Left kidney (tissue), 2 donors: ENCODE results near the gene MSH5. TPM values are rescaled to one million over a fixed set of nuclear protein-coding genes. Genes with fewer than 3 reads are reported as not detected.
A peak's percentile ranks its signal among the peaks of the same experiment; 100 is the strongest.

Source experiments
- DNase-seq: peaks from one replicate; pipeline ENCODE4 v3.0.0-alpha.2; 2013
- polyA plus RNA-seq: library from polyadenylated mRNA; unstranded; fragments of 120-200 nt; gene quantifications from one replicate; pipeline ENCODE4 v1.2.1, GENCODE V29; 2013; ENCODE audit not compliant: insufficient read length

MSH5 gene
- polyA plus RNA-seq, 1 donor = 62.2 TPM

DNA sequence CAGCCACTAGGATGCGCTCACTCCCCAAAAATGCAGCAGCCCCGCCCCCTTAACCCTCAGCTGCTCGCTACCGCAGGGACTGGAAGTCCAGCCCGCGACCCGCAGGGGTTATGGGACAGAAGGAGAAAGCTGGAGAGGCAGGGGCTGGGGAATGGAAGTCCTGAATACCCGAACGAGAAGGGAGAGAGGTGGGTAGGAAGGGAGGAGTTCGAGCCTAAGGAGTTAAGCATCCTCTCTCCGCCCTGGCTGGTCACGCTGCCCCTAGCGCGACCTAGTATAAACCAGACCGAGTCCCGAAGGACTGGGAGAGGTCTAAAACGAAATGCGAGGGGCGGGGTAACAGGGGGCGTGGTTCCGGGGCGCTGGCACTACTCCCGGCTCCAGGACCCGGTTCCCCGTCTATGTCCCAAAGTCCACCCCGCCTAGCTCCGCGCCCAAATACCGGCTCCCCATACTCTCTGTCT, 10.3 kb upstream of the MSH5 start:
- DNase-seq = peak; percentile 94

- peak; percentile 94 for DNase-seq
Observed at GRCh38 chr6:31729979-31730630, 9.7 kb upstream of the MSH5 start.

DNA sequence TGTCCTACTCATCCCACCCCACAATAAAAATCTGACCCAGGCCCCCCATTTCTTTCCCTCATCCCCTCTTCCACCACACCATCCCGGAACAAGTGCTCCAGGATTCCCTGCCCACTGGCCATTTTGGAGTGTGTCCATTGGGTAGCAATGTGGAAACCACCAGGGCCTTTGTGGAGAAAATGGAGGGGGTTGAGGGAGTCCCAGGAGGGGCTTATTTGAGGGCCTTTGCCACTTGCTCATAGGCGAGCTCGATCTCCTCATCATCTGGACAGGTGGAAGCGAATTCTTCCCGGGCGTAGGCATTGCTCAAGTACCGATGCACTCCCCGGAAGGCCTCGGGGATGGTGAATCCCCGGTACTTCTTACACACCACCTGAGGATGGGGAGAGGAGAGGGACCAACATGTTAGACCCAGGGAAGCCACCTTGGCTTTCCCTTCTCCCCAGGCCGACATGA, 9.1 kb upstream of the MSH5 start:
- no peak for DNase-seq

GRCh38 chr6:31732029-31732428, 7.8 kb upstream of the MSH5 start:
- no peak for DNase-seq

GRCh38 chr6:31733734-31734133, 6.1 kb upstream of the MSH5 start:
- no peak for DNase-seq

DNA sequence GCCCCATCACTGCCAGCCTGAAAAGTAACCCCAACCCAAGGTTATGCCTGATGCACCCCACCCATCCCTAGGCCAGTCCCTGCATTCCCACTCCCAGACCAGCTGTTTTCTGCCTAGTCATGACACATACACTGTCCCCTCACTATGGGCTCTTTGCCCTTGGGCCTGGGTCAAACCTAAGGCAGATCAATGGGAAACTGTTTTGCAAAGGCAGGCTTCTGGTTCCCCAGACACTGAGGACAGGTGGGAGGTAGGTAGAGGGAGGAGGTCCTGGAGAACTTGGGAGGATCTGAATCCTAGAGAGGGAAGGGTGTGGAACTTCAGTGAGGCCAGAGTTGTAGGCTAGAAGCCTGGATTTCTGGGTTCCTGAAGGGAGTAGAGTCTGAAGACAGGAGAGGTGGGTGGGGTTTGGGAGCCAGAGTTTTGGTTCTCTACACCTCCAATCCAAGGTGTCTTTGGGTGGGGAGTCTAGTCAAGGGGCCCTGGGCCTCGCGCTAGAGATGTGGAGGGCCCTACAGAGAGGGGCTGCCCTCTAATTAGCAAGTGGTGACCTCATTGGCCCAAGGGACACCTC, 5.5 kb upstream of the MSH5 start:
- no peak for DNase-seq

GRCh38 chr6:31734821-31735406, 4.9 kb upstream of the MSH5 start:
- no peak for DNase-seq

- peak; percentile 85 for DNase-seq
Observed at GRCh38 chr6:31736021-31736767, 3.6 kb upstream of the MSH5 start, which contains the start of gene CLIC1. CLIC1 (minus strand) TSS chr6:31736530; CDS start chr6:31736300, 230 bp downstream.

- no peak for DNase-seq
Observed at GRCh38 chr6:31736768-31737314, 3.0 kb upstream of the MSH5 start.

- DNase-seq = peak; percentile 83
Observed at GRCh38 chr6:31737315-31737990, 2.4 kb upstream of the MSH5 start.

DNA sequence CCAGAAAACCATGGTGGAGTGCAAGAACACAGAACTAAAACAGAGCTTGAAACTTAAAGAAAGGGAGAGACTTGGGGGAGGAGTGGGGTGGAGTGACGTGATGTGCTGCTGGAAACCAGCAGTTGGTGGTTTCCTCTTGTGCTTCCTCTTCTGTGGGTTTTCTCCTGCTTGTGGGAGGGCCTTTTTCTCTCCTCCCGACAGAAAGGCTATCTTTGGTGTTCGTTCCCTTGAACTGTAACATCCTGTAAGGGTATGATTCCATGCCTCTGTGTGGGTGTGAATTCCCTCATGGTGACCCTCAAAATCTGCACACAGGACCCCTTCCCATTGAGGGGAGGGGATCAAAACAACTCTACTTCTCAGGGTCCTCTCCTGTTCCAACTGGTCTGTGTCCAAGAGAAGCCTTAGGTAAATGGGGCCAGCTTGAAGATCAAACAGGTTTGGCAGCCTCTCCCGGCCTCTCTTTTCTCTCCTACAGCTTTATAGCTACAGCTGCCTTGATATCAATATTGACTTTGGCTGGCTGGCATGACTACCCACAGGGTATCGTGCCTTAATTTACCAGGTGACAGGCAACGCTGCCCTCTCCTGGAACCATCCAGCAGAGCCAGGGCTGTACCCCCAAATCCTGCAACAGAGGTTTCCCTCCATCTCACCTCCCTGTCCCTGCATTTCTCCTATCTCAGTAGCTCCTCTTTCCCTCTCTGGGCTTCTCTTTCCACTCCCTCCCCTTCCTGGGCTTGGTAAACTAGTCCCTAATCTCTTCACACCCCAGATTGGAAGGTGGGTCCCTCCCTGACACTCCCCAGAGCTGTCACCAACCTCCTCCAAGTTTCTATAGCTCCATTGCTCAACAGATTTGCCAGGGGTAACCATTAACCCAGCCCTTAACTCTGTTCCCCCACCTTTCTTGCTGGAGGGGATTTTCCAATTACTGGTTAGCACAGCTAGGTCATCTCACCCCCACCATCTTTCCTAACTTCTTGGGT, 1.5 kb upstream of the MSH5 start:
- peak; percentile 79 for DNase-seq

GRCh38 chr6:31740397-31741223, 805 bp downstream of the MSH5 start:
- no peak for DNase-seq

- DNase-seq = no peak
Observed at GRCh38 chr6:31741815-31742214, 2.0 kb downstream of the MSH5 start.

GRCh38 chr6:31742894-31743293, 3.1 kb downstream of the MSH5 start:
- DNase-seq = no peak

GRCh38 chr6:31744422-31744821, 4.6 kb downstream of the MSH5 start:
- DNase-seq = no peak

GRCh38 chr6:31749301-31750036, 9.7 kb downstream of the MSH5 start:
- DNase-seq = no peak

- DNase-seq = no peak
Observed at GRCh38 chr6:31750411-31751022, 10.7 kb downstream of the MSH5 start.

- no peak for DNase-seq
Observed at GRCh38 chr6:31752739-31753319, 13.0 kb downstream of the MSH5 start.
